ENCODE results near the gene FHIT.

Gene FHIT

GRCh38 chr3:60839246-60839645 lies 412.0 kb downstream of the FHIT start:
- TF ChIP-seq ZNF274 (IDR thresholded peaks at IDR 0.05; ENCODE audit: low read depth, low read length) (no peak), YY1 (IDR thresholded peaks at IDR 0.05; ENCODE audit: insufficient read depth, insufficient read length) (no peak), SUZ12 (IDR thresholded peaks at IDR 0.05; ENCODE audit: extremely low read depth, insufficient read depth, insufficient read length) (no peak)
- no peak for DNase-seq (ENCODE audit: low read depth, low spot score)

DNA sequence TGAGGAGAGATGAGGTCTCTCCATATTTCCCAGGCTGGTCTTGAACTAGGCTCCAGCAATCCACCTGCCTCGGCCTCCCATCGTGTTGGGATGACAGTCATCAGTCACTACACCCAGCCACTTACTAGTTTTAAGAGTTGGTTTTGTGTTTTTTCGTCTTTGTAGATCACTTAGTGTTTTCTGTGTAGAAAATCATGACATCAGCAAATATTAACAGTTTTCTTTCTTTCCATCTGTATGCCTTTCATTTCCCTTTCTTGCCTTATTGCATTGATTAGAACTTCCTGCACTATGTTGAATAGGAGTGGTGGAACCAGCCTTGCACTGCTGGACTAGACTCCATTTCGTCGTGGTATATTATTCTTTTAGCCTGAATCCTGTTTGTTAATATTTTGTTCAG lies 415.5 kb downstream of the FHIT start:
- TF ChIP-seq SUZ12 (IDR thresholded peaks at IDR 0.05; ENCODE audit: extremely low read depth, insufficient read depth, insufficient read length) (no peak), ZNF274 (IDR thresholded peaks at IDR 0.05; ENCODE audit: low read depth, low read length) (no peak), YY1 (IDR thresholded peaks at IDR 0.05; ENCODE audit: insufficient read depth, insufficient read length) (no peak)
- Histone ChIP-seq H3K27me3 (ENCODE audit: insufficient read depth, insufficient read length) (no peaks in the 10 kb centered on the region), H3K4me1 (ENCODE audit: insufficient read depth, insufficient read length) (no peaks in the 10 kb centered on the region)

More at GRCh38 chr3:60839246-60839645, 412.0 kb downstream of the FHIT start:
- no peaks in the 10 kb centered on the region for H3K27me3 ChIP-seq (ENCODE audit: insufficient read depth, insufficient read length)
- H3K4me1 ChIP-seq (ENCODE audit: insufficient read depth, insufficient read length): no peaks in the 10 kb centered on the region
- H3K36me3 ChIP-seq (ENCODE audit: insufficient read depth, insufficient read length, low read length): no peaks in the 10 kb centered on the region
- no peaks in the 10 kb centered on the region for H3K9me3 ChIP-seq (ENCODE audit: insufficient read depth, low read length)
- no peak overlapping the region for H3K4me3 ChIP-seq (ENCODE audit: insufficient read length, low read depth)
- no peak overlapping the region for H3K9ac ChIP-seq (ENCODE audit: insufficient read length, low read depth)

GRCh38 chr3:60829058-60829457 lies 422.2 kb downstream of the FHIT start:
- DNase-seq (ENCODE audit: low read depth, low spot score): no peak
- no peaks in the 10 kb centered on the region for H3K36me3 ChIP-seq (ENCODE audit: insufficient read depth, insufficient read length, low read length)
- no peak overlapping the region for H3K9ac ChIP-seq (ENCODE audit: insufficient read length, low read depth)
- no peak for TF ChIP-seq YY1 (IDR thresholded peaks at IDR 0.05; ENCODE audit: insufficient read depth, insufficient read length)
- TF ChIP-seq SUZ12 (IDR thresholded peaks at IDR 0.05; ENCODE audit: extremely low read depth, insufficient read depth, insufficient read length): no peak
- TF ChIP-seq ZNF274 (IDR thresholded peaks at IDR 0.05; ENCODE audit: low read depth, low read length): no peak
- no peaks in the 10 kb centered on the region for H3K4me1 ChIP-seq (ENCODE audit: insufficient read depth, insufficient read length)
- no peak overlapping the region for H3K4me3 ChIP-seq (ENCODE audit: insufficient read length, low read depth)
- H3K27me3 ChIP-seq (ENCODE audit: insufficient read depth, insufficient read length): no peaks in the 10 kb centered on the region
- H3K9me3 ChIP-seq (ENCODE audit: insufficient read depth, low read length): peaks cover 12% of the 10 kb centered on the region; the same call in 1 of the 2 replicates

More for the DNA sequence above, 415.5 kb downstream of the FHIT start:
- no peak overlapping the region for H3K4me3 ChIP-seq (ENCODE audit: insufficient read length, low read depth)
- H3K36me3 ChIP-seq (ENCODE audit: insufficient read depth, insufficient read length, low read length): no peaks in the 10 kb centered on the region
- H3K9ac ChIP-seq (ENCODE audit: insufficient read length, low read depth): no peak overlapping the region
- H3K9me3 ChIP-seq (ENCODE audit: insufficient read depth, low read length): no peaks in the 10 kb centered on the region
- DNase-seq (ENCODE audit: low read depth, low spot score): no peak

DNA sequence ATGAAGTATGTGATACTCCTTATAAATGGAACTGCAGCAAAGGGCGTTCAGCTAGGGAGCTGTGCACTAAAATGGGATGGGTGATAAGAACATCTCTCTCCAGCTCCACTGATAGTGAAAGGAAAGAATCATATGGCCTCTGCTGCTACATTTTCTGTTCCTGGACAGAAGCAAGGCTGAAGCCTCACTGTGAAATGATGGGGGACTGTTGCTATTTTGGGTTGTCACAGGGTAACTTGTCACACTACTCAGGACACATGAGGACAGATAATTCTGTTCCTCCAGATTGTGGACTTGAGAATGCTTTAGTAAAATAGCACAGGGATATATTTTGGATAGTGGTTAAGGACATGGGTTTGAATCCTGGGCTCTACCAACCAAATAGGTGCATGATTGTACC lies 423.6 kb downstream of the FHIT start:
- Histone ChIP-seq H3K27me3 (ENCODE audit: insufficient read depth, insufficient read length) (no peaks in the 10 kb centered on the region), H3K9ac (ENCODE audit: insufficient read length, low read depth) (no peak overlapping the region), H3K36me3 (ENCODE audit: insufficient read depth, insufficient read length, low read length) (no peaks in the 10 kb centered on the region), H3K4me1 (ENCODE audit: insufficient read depth, insufficient read length) (no peaks in the 10 kb centered on the region), H3K4me3 (ENCODE audit: insufficient read length, low read depth) (no peak overlapping the region), H3K9me3 (ENCODE audit: insufficient read depth, low read length) (peaks cover 14% of the 10 kb centered on the region; the same call in 1 of the 2 replicates)
- DNase-seq (ENCODE audit: low read depth, low spot score): no peak
- TF ChIP-seq SUZ12 (IDR thresholded peaks at IDR 0.05; ENCODE audit: extremely low read depth, insufficient read depth, insufficient read length): no peak
- no peak for TF ChIP-seq YY1 (IDR thresholded peaks at IDR 0.05; ENCODE audit: insufficient read depth, insufficient read length)
- TF ChIP-seq ZNF274 (IDR thresholded peaks at IDR 0.05; ENCODE audit: low read depth, low read length): no peak

- no peak for DNase-seq (ENCODE audit: low read depth, low spot score)
- Histone ChIP-seq H3K4me3 (ENCODE audit: insufficient read length, low read depth) (no peak overlapping the region), H3K9me3 (ENCODE audit: insufficient read depth, low read length) (peaks cover 14% of the 10 kb centered on the region; the same call in 1 of the 2 replicates), H3K9ac (ENCODE audit: insufficient read length, low read depth) (no peak overlapping the region), H3K4me1 (ENCODE audit: insufficient read depth, insufficient read length) (no peaks in the 10 kb centered on the region), H3K36me3 (ENCODE audit: insufficient read depth, insufficient read length, low read length) (no peaks in the 10 kb centered on the region), H3K27me3 (ENCODE audit: insufficient read depth, insufficient read length) (no peaks in the 10 kb centered on the region)
- TF ChIP-seq ZNF274 (IDR thresholded peaks at IDR 0.05; ENCODE audit: low read depth, low read length) (no peak), YY1 (IDR thresholded peaks at IDR 0.05; ENCODE audit: insufficient read depth, insufficient read length) (no peak), SUZ12 (IDR thresholded peaks at IDR 0.05; ENCODE audit: extremely low read depth, insufficient read depth, insufficient read length) (no peak)
Measured at GRCh38 chr3:60826511-60826910, 424.7 kb downstream of the FHIT start.

DNA sequence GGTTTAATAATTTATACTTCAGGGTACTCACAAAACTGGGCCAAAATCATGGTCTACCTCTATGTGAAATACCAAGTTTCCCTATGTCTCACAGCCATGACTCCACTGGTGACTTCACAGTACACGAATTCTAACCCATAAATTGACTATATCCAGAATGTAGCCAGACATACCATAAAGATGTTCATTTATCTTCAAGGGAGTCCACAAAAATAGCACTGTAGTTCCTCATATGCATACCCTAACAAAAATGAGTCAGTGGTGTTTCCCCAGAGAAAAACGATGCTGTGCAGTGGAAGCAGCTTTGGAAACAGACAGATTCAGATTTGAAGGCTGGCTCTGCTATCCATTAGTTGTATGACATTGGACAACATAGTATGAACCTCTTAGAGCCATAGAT lies 438.8 kb downstream of the FHIT start:
- TF ChIP-seq SUZ12 (IDR thresholded peaks at IDR 0.05; ENCODE audit: extremely low read depth, insufficient read depth, insufficient read length) (no peak), YY1 (IDR thresholded peaks at IDR 0.05; ENCODE audit: insufficient read depth, insufficient read length) (no peak), ZNF274 (IDR thresholded peaks at IDR 0.05; ENCODE audit: low read depth, low read length) (no peak)
- H3K9ac ChIP-seq (ENCODE audit: insufficient read length, low read depth): no peak overlapping the region
- H3K4me3 ChIP-seq (ENCODE audit: insufficient read length, low read depth): no peak overlapping the region
- no peaks in the 10 kb centered on the region for H3K36me3 ChIP-seq (ENCODE audit: insufficient read depth, insufficient read length, low read length)
- no peaks in the 10 kb centered on the region for H3K9me3 ChIP-seq (ENCODE audit: insufficient read depth, low read length)
- H3K4me1 ChIP-seq (ENCODE audit: insufficient read depth, insufficient read length): no peaks in the 10 kb centered on the region
- no peak for DNase-seq (ENCODE audit: low read depth, low spot score)
- H3K27me3 ChIP-seq (ENCODE audit: insufficient read depth, insufficient read length): no peaks in the 10 kb centered on the region

- no peak for TF ChIP-seq ZNF274 (IDR thresholded peaks at IDR 0.05; ENCODE audit: low read depth, low read length)
- no peak for TF ChIP-seq YY1 (IDR thresholded peaks at IDR 0.05; ENCODE audit: insufficient read depth, insufficient read length)
- TF ChIP-seq SUZ12 (IDR thresholded peaks at IDR 0.05; ENCODE audit: extremely low read depth, insufficient read depth, insufficient read length): no peak
- Histone ChIP-seq H3K36me3 (ENCODE audit: insufficient read depth, insufficient read length, low read length) (no peaks in the 10 kb centered on the region), H3K4me3 (ENCODE audit: insufficient read length, low read depth) (no peak overlapping the region), H3K27me3 (ENCODE audit: insufficient read depth, insufficient read length) (no peaks in the 10 kb centered on the region), H3K9me3 (ENCODE audit: insufficient read depth, low read length) (no peaks in the 10 kb centered on the region), H3K9ac (ENCODE audit: insufficient read length, low read depth) (no peak overlapping the region), H3K4me1 (ENCODE audit: insufficient read depth, insufficient read length) (no peaks in the 10 kb centered on the region)
- DNase-seq (ENCODE audit: low read depth, low spot score): no peak
Measured at GRCh38 chr3:60810881-60811280, 440.4 kb downstream of the FHIT start.
